ENCODE measurements around the gene USP17L24.
"Not testable (repeated sequence)": the region's sequence is repeated elsewhere in the genome, so short reads cannot be mapped to it uniquely, and the experiment has no call there.

The USP17L24 gene, protein sequence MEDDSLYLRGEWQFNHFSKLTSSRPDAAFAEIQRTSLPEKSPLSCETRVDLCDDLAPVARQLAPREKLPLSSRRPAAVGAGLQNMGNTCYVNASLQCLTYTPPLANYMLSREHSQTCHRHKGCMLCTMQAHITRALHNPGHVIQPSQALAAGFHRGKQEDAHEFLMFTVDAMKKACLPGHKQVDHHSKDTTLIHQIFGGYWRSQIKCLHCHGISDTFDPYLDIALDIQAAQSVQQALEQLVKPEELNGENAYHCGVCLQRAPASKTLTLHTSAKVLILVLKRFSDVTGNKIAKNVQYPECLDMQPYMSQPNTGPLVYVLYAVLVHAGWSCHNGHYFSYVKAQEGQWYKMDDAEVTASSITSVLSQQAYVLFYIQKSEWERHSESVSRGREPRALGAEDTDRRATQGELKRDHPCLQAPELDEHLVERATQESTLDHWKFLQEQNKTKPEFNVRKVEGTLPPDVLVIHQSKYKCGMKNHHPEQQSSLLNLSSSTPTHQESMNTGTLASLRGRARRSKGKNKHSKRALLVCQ

DNA sequence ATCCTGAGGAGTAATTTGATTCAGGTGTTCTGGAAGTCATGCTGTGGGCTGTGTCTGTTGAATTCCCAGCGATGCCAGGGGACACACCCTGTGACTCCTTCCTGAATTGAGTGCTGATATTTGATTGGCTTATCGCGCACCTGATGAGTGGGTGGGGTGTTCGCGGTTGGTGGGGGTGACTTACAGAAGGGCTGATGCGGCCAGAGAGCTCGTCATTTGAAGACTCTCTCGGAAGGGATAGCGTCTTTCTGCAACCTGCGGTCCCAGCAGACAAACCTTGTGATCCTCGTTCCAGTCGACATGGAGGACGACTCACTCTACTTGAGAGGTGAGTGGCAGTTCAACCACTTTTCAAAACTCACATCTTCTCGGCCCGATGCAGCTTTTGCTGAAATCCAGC lies at the start of gene USP17L24:
TSS of gene USP17L24 (plus strand) at position 301 of the 400 bp plus-strand sequence. CDS start at position 301, 0 bp downstream.
- DNase-seq (ENCODE audit: low spot score) = not testable (repeated sequence)

DNA sequence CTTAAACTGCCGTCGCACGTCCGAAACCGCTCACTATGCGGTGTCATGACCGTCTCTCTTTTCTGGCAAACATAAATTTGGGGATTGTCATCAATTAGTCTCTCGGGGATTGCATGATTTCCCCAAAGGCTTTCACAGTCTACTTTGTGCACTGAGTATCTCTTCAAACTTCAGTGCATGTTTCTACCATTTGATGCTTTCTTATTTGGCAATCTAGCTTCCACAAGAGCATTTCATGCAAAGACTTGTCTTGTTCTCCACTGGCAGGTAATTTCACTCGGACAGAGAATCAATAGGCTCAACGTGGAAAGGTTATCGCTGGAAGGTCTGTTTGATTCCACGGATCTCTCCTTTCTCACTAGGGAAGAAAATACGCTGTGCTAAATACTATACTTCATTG lies 774 bp upstream of the USP17L24 start:
- DNase-seq (ENCODE audit: low spot score) = not testable (repeated sequence)

DNA sequence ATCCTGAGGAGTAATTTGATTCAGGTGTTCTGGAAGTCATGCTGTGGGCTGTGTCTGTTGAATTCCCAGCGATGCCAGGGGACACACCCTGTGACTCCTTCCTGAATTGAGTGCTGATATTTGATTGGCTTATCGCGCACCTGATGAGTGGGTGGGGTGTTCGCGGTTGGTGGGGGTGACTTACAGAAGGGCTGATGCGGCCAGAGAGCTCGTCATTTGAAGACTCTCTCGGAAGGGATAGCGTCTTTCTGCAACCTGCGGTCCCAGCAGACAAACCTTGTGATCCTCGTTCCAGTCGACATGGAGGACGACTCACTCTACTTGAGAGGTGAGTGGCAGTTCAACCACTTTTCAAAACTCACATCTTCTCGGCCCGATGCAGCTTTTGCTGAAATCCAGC lies 4.6 kb downstream of the USP17L24 start, which contains the start of gene USP17L25:
TSS of gene USP17L25 (plus strand) at position 301 of the 400 bp plus-strand sequence. CDS start at position 301, 0 bp downstream.
- not testable (repeated sequence) for DNase-seq (ENCODE audit: low spot score)

DNA sequence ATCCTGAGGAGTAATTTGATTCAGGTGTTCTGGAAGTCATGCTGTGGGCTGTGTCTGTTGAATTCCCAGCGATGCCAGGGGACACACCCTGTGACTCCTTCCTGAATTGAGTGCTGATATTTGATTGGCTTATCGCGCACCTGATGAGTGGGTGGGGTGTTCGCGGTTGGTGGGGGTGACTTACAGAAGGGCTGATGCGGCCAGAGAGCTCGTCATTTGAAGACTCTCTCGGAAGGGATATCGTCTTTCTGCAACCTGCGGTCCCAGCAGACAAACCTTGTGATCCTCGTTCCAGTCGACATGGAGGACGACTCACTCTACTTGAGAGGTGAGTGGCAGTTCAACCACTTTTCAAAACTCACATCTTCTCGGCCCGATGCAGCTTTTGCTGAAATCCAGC lies 9.4 kb downstream of the USP17L24 start, which contains the start of gene USP17L26:
TSS of gene USP17L26 (plus strand) at position 301 of the 400 bp plus-strand sequence. CDS start at position 301, 0 bp downstream.
- DNase-seq (ENCODE audit: low spot score) = not testable (repeated sequence)

DNA sequence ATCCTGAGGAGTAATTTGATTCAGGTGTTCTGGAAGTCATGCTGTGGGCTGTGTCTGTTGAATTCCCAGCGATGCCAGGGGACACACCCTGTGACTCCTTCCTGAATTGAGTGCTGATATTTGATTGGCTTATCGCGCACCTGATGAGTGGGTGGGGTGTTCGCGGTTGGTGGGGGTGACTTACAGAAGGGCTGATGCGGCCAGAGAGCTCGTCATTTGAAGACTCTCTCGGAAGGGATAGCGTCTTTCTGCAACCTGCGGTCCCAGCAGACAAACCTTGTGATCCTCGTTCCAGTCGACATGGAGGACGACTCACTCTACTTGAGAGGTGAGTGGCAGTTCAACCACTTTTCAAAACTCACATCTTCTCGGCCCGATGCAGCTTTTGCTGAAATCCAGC lies 14.1 kb downstream of the USP17L24 start, which contains the start of gene USP17L5:
TSS of gene USP17L5 (plus strand) at position 301 of the 400 bp plus-strand sequence. CDS start at position 301, 0 bp downstream.
- DNase-seq (ENCODE audit: low spot score) = not testable (repeated sequence)

DNA sequence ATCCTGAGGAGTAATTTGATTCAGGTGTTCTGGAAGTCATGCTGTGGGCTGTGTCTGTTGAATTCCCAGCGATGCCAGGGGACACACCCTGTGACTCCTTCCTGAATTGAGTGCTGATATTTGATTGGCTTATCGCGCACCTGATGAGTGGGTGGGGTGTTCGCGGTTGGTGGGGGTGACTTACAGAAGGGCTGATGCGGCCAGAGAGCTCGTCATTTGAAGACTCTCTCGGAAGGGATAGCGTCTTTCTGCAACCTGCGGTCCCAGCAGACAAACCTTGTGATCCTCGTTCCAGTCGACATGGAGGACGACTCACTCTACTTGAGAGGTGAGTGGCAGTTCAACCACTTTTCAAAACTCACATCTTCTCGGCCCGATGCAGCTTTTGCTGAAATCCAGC lies 18.9 kb downstream of the USP17L24 start, which contains the start of gene USP17L27:
TSS of gene USP17L27 (plus strand) at position 301 of the 400 bp plus-strand sequence. CDS start at position 301, 0 bp downstream.
- not testable (repeated sequence) for DNase-seq (ENCODE audit: low spot score)

DNA sequence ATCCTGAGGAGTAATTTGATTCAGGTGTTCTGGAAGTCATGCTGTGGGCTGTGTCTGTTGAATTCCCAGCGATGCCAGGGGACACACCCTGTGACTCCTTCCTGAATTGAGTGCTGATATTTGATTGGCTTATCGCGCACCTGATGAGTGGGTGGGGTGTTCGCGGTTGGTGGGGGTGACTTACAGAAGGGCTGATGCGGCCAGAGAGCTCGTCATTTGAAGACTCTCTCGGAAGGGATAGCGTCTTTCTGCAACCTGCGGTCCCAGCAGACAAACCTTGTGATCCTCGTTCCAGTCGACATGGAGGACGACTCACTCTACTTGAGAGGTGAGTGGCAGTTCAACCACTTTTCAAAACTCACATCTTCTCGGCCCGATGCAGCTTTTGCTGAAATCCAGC lies 23.6 kb downstream of the USP17L24 start, which contains the start of gene USP17L28:
TSS of gene USP17L28 (plus strand) at position 301 of the 400 bp plus-strand sequence. CDS start at position 301, 0 bp downstream.
- DNase-seq (ENCODE audit: low spot score) = not testable (repeated sequence)

DNA sequence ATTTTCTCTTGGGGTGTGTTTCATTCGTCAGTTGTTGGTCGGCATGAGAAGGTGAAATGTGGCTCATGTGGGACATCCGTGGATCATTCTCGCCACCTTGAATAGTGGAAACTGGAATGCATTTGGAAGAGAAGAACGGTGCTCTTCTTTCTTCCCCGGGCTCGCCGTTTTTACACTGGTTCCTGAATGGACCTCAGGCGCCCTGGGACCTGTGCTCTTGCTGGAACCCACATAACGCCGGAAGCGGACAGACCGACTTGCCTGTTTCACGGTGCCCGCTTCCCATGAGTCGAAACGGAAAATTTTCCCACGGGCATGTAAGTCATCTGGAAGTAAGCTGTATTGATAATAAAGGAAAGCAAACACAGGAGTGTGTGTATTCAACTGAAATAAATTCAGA lies 25.9 kb downstream of the USP17L24 start:
- DNase-seq (ENCODE audit: low spot score) = not testable (repeated sequence)

DNA sequence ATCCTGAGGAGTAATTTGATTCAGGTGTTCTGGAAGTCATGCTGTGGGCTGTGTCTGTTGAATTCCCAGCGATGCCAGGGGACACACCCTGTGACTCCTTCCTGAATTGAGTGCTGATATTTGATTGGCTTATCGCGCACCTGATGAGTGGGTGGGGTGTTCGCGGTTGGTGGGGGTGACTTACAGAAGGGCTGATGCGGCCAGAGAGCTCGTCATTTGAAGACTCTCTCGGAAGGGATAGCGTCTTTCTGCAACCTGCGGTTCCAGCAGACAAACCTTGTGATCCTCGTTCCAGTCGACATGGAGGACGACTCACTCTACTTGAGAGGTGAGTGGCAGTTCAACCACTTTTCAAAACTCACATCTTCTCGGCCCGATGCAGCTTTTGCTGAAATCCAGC lies 28.4 kb downstream of the USP17L24 start, which contains the start of gene USP17L29:
TSS of gene USP17L29 (plus strand) at position 301 of the 400 bp plus-strand sequence. CDS start at position 301, 0 bp downstream.
- DNase-seq (ENCODE audit: low spot score) = not testable (repeated sequence)

DNA sequence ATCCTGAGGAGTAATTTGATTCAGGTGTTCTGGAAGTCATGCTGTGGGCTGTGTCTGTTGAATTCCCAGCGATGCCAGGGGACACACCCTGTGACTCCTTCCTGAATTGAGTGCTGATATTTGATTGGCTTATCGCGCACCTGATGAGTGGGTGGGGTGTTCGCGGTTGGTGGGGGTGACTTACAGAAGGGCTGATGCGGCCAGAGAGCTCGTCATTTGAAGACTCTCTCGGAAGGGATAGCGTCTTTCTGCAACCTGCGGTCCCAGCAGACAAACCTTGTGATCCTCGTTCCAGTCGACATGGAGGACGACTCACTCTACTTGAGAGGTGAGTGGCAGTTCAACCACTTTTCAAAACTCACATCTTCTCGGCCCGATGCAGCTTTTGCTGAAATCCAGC lies 37.9 kb downstream of the USP17L24 start, which contains the start of gene USP17L30:
TSS of gene USP17L30 (plus strand) at position 301 of the 400 bp plus-strand sequence. CDS start at position 301, 0 bp downstream.
- DNase-seq (ENCODE audit: low spot score) = not testable (repeated sequence)

Measured in germinal center (tissue), 1 donor.